HCT116 (cell line): ENCODE results near the gene S100A7. TPM values are rescaled to one million over a fixed set of nuclear protein-coding genes. Genes with fewer than 3 reads are reported as not detected.

Source experiments
- ATAC-seq: fragments of 200-7000 bp; cut with Tn5 transposase; 2 replicates; pipeline ENCODE4 v1.9.1; 2020; ENCODE audit warnings: mild to moderate bottlenecking, moderate library complexity
- BruUV-seq: library from RNA; stranded (reverse); fragments of 400-500 nt; replicated peaks from 2 replicates; lab custom pipeline; 2021; lab: Mats Ljungman, UMichigan
- CTCF ChIA-PET: fragments of 300-600 bp; sonication (Branson Sonifier 250); formaldehyde crosslinking; loops from one replicate; lab custom pipeline; 2021; ENCODE audit warnings: antibody characterized with exemption; lab: Charles Lee
- POLR2A ChIA-PET: fragments of 300-600, 350-600 bp; sonication (Branson Sonifier 250); formaldehyde crosslinking; loops from one replicate; lab custom pipeline; 2021; ENCODE audit warnings: antibody characterized with exemption; lab: Charles Lee
- RAD21 ChIA-PET, 2 experiments: fragments of 300-600 bp; sonication (Branson Sonifier 250); formaldehyde crosslinking; loops; one replicate each; lab custom pipeline; 2023; ENCODE audit warnings: low total read pairs in 2 of 2; ENCODE audit not compliant: uncharacterized antibody in 2 of 2, unreplicated experiment in 2 of 2, low non-redundant PET in 1 of 2; lab: Charles Lee
- DNase-seq: peaks from one replicate; pipeline ENCODE4 v3.0.0-alpha.2; 2010; ENCODE audit warnings: low read depth, low spot score
- H2AFZ ChIP-seq: fragments of 200-600 bp; shearing (Covaris generic), sonication (generic); 2 replicates; pipeline ENCODE4 v1.6.1; 2017; ENCODE audit warnings: low read depth, mixed run types, mixed read lengths, antibody characterized with exemption, low read length; ENCODE audit not compliant: poor library complexity, severe bottlenecking
- H3K27ac ChIP-seq: 2 replicates; pipeline ENCODE4 v1.5.1; 2012; ENCODE audit warnings: low read depth, low read length
- H3K27me3 ChIP-seq: fragments of 200-600 bp; sonication (generic); 2 replicates; pipeline ENCODE4 v1.6.1; 2016; ENCODE audit warnings: mixed run types, low read length, mixed read lengths; ENCODE audit not compliant: insufficient read depth
- H3K36me3 ChIP-seq, 2 experiments: fragments of 200-500 bp in 1 of 2; fragments of 200-600 bp in 1 of 2; sonication (Bioruptor generic) in 1 of 2; sonication (generic) in 1 of 2; 2 replicates each; pipeline versions ENCODE4 v1.5.1 to v1.6.1; 2014 to 2016; ENCODE audit warnings: low read length in 2 of 2, inconsistent platforms in 1 of 2, mixed read lengths in 1 of 2, mixed run types in 1 of 2; ENCODE audit not compliant: insufficient read depth in 2 of 2, control insufficient read depth in 1 of 2
- H3K4me1 ChIP-seq, 2 experiments: fragments of 200-600 bp in 1 of 2; sonication (generic) in 1 of 2; 2 replicates each; pipeline versions ENCODE4 v1.5.1 to v1.6.1; 2012 to 2017; ENCODE audit warnings: low read length in 2 of 2, inconsistent platforms in 1 of 2, mild to moderate bottlenecking in 1 of 2, mixed read lengths in 1 of 2, mixed run types in 1 of 2, moderate library complexity in 1 of 2; ENCODE audit not compliant: insufficient read depth in 2 of 2, control insufficient read depth in 1 of 2
- H3K4me2 ChIP-seq: fragments of 200-600 bp; sonication (generic); 2 replicates; pipeline ENCODE4 v1.6.1; 2017; ENCODE audit warnings: mixed run types, low read length, mixed read lengths
- H3K4me3 ChIP-seq, 2 experiments: fragments of 200-600 bp in 1 of 2; sonication (generic) in 1 of 2; replicated peaks in 1 of 2; 2 replicates each; pipeline ENCODE4 v1.5.1; 2011 to 2016; ENCODE audit warnings: low read length in 2 of 2, control low read depth in 1 of 2, low read depth in 1 of 2, mild to moderate bottlenecking in 1 of 2, mixed read lengths in 1 of 2, mixed run types in 1 of 2
- H3K79me2 ChIP-seq: fragments of 200-600 bp; sonication (generic); 2 replicates; pipeline ENCODE4 v1.6.1; 2017; ENCODE audit warnings: mild to moderate bottlenecking, mixed run types, low read length, moderate library complexity, mixed read lengths; ENCODE audit not compliant: insufficient read depth
- H3K9ac ChIP-seq: fragments of 200-600 bp; sonication (generic); 2 replicates; pipeline ENCODE4 v1.6.1; 2016; ENCODE audit warnings: low read length, mixed read lengths
- H3K9me2 ChIP-seq: fragments of 200-600 bp; sonication (generic), shearing (Covaris generic); 2 replicates; pipeline ENCODE4 v1.6.1; 2017; ENCODE audit warnings: mixed run types, mild to moderate bottlenecking, moderate library complexity; ENCODE audit not compliant: insufficient read depth
- H3K9me3 ChIP-seq, 2 experiments: fragments of 200-500 bp in 1 of 2; fragments of 200-600 bp in 1 of 2; sonication (Bioruptor generic) in 1 of 2; sonication (generic) in 1 of 2; 2 replicates each; pipeline ENCODE4 v1.6.1; 2014 to 2017; ENCODE audit warnings: low read length in 2 of 2, mixed read lengths in 2 of 2, inconsistent platforms in 1 of 2, low read depth in 1 of 2, mild to moderate bottlenecking in 1 of 2, mixed run types in 1 of 2, moderate library complexity in 1 of 2; ENCODE audit not compliant: control insufficient read depth in 1 of 2, insufficient read depth in 1 of 2
- H4K20me1 ChIP-seq: fragments of 200-600 bp; sonication (generic), shearing (Covaris generic); 2 replicates; pipeline ENCODE4 v1.6.1; 2017; ENCODE audit warnings: mixed run types, mild to moderate bottlenecking, moderate library complexity; ENCODE audit not compliant: insufficient read depth
- ATF3 ChIP-seq: IDR thresholded peaks from 2 replicates; pipeline ENCODE4 v1.6.1; 2012
- CBX3 ChIP-seq: IDR thresholded peaks from 2 replicates; pipeline ENCODE4 v1.6.1; 2012; ENCODE audit warnings: low read depth
- CEBPB ChIP-seq: IDR thresholded peaks from 2 replicates; pipeline ENCODE4 v1.6.1; 2012; ENCODE audit warnings: low read depth
- CTCF ChIP-seq, 3 experiments: fragments of 200-600 bp in 1 of 3; sonication (generic) in 1 of 3; IDR thresholded peaks in 2 of 3; conservative IDR thresholded peaks in 1 of 3; 2 replicates each; pipeline ENCODE4 v1.5.1; 2012 to 2017; ENCODE audit warnings: low read depth in 2 of 3, low read length in 2 of 3, antibody characterized with exemption in 1 of 3, borderline replicate concordance in 1 of 3, control low read depth in 1 of 3, mild to moderate bottlenecking in 1 of 3, mixed read lengths in 1 of 3, mixed run types in 1 of 3, moderate library complexity in 1 of 3; ENCODE audit not compliant: insufficient read depth in 1 of 3
- EGR1 ChIP-seq: IDR thresholded peaks from 2 replicates; pipeline ENCODE4 v1.6.1; 2012; ENCODE audit warnings: low read depth
- ELF1 ChIP-seq: IDR thresholded peaks from 2 replicates; pipeline ENCODE4 v1.6.1; 2012; ENCODE audit warnings: low read depth, borderline replicate concordance
- EZH2 ChIP-seq: fragments of 200-600 bp; sonication (generic); IDR thresholded peaks from 2 replicates; pipeline ENCODE4 v1.6.1; 2017; ENCODE audit warnings: antibody characterized with exemption, mixed run types
- JUND ChIP-seq: IDR thresholded peaks from 2 replicates; pipeline ENCODE4 v1.6.1; 2012
- MAX ChIP-seq: IDR thresholded peaks from 2 replicates; pipeline ENCODE4 v1.6.1; 2012
- POLR2A ChIP-seq: IDR thresholded peaks from 2 replicates; pipeline ENCODE4 v1.7.0; 2011; ENCODE audit warnings: borderline replicate concordance; ENCODE audit not compliant: insufficient read depth, insufficient read length; ENCODE audit errors: extremely low read depth
- POLR2AphosphoS5 ChIP-seq: IDR thresholded peaks from 2 replicates; pipeline ENCODE4 v1.6.1; 2011; ENCODE audit warnings: mild to moderate bottlenecking, low read depth, low read length, moderate library complexity
- RAD21 ChIP-seq: IDR thresholded peaks from 2 replicates; pipeline ENCODE4 v1.6.1; 2012; ENCODE audit warnings: low read depth, mild to moderate bottlenecking
- REST ChIP-seq: IDR thresholded peaks from 2 replicates; pipeline ENCODE4 v1.6.1; 2012; ENCODE audit warnings: low read depth
- SIN3A ChIP-seq: IDR thresholded peaks from 2 replicates; pipeline ENCODE4 v1.6.1; 2012; ENCODE audit warnings: low read depth
- SP1 ChIP-seq: IDR thresholded peaks from 2 replicates; pipeline ENCODE4 v1.6.1; 2012; ENCODE audit warnings: low read depth
- SRF ChIP-seq: IDR thresholded peaks from 2 replicates; pipeline ENCODE4 v1.6.1; 2012; ENCODE audit warnings: low read depth
- YY1 ChIP-seq: IDR thresholded peaks from 2 replicates; pipeline ENCODE4 v1.6.1; 2011; ENCODE audit warnings: low read length, low read depth, moderate library complexity, mild to moderate bottlenecking; ENCODE audit not compliant: insufficient replicate concordance; ENCODE audit errors: extremely low read depth
- ZBTB33 ChIP-seq: IDR thresholded peaks from 2 replicates; pipeline ENCODE4 v1.6.1; 2011; ENCODE audit warnings: mild to moderate bottlenecking, low read length, moderate library complexity; ENCODE audit not compliant: insufficient replicate concordance; ENCODE audit errors: extremely low read depth
- ZNF274 ChIP-seq: fragments of 200-500 bp; sonication (Bioruptor generic); IDR thresholded peaks from 2 replicates; pipeline ENCODE4 v1.6.1; 2014; ENCODE audit warnings: mild to moderate bottlenecking, low read depth, low read length, inconsistent platforms
- intact Hi-C: fragments of 100-400 bp; cut with micrococcal nuclease; formaldehyde crosslinking; loops from 2 replicates; pipeline ENCODE4 v1.10.0; 2022
- total RNA-seq: library from RNA; stranded (reverse); gene quantifications from one replicate; pipeline ENCODE4 v1.2.1, GENCODE V29; 2021; ENCODE audit not compliant: unreplicated experiment

Gene S100A7
- total RNA-seq, 1 experiment from 2014 or later, result not detected

GRCh38 chr1:153430166-153430553 lies 30.3 kb downstream of the S100A7 start:
- BruUV-seq, result no TSS peak
- Histone ChIP-seq H4K20me1 (no peaks in the 10 kb centered on the region), H3K36me3 (no peaks in the 10 kb centered on the region), H3K4me1 (no peaks in the 10 kb centered on the region), H2AFZ (no peak overlapping the region), H3K9me2 (no peaks in the 10 kb centered on the region), H3K9ac (no peak overlapping the region), H3K4me2 (no peak overlapping the region), H3K27me3 (peaks cover 95% of the 10 kb centered on the region), H3K27ac (no peak overlapping the region), H3K9me3 (no peaks in the 10 kb centered on the region), H3K4me3 (no peak overlapping the region), H3K79me2 (no peaks in the 10 kb centered on the region)
- intact Hi-C loops, result no loop called here
- ChIA-PET RAD21 (no interaction called here), POLR2A (no interaction called here), CTCF (no interaction called here)
- ATAC-seq (no peak), DNase-seq (no peak)
- TF ChIP-seq YY1 (no peak), SIN3A (no peak), ATF3 (no peak), POLR2AphosphoS5 (no peak), SP1 (no peak), ZNF274 (no peak), POLR2A (no peak), EZH2 (no peak), CTCF (IDR thresholded peaks at IDR 0.05 in 2 of 3, conservative IDR thresholded peaks at IDR 0.05 in 1 of 3; ENCODE audit: borderline replicate concordance in 1 of 3, insufficient read depth in 1 of 3, low read depth in 2 of 3, low read length in 2 of 3) (no peak), CBX3 (no peak), MAX (no peak), CEBPB (no peak), ZBTB33 (no peak), REST (no peak), ELF1 (no peak), EGR1 (no peak), RAD21 (no peak), SRF (no peak), JUND (no peak)
